WI38 (cell line): ENCODE measurements around the gene RIC3.

ENCODE experiments used
- H3K4me3 ChIP-seq: 2 replicates; pipeline ENCODE4 v1.5.1; 2011; ENCODE audit warnings: low read depth, mild to moderate bottlenecking, control low read depth, low read length
- CTCF ChIP-seq: IDR thresholded peaks from 2 replicates; pipeline ENCODE4 v1.5.1; 2012; ENCODE audit warnings: low read depth, mild to moderate bottlenecking, control low read depth, low read length

Gene RIC3

GRCh38 chr11:8080674-8081590 is 87.9 kb downstream of the RIC3 start, which contains the start of gene TUB:
Gene TUB, plus strand, starts transcription at chr11:8081211. Its CDS starts 300 bp downstream, at chr11:8081511.
- TF ChIP-seq CTCF = no peak
- H3K4me3 ChIP-seq = peak within 1 kb of the TSS; percentile 61

GRCh38 chr11:8080069-8080670 is 88.7 kb downstream of the RIC3 start:
- no peak for TF ChIP-seq CTCF
- H3K4me3 ChIP-seq = peak overlapping the region; percentile 55

GRCh38 chr11:8079111-8079675 is 89.6 kb downstream of the RIC3 start:
- no peak overlapping the region for H3K4me3 ChIP-seq
- TF ChIP-seq CTCF = no peak

- H3K4me3 ChIP-seq = no peak overlapping the region
- no peak for TF ChIP-seq CTCF
Observed at GRCh38 chr11:8075119-8075726, 93.6 kb downstream of the RIC3 start.

- TF ChIP-seq CTCF = no peak
- H3K4me3 ChIP-seq = no peak overlapping the region
Observed at GRCh38 chr11:8071616-8072581, 96.9 kb downstream of the RIC3 start.

- no peak overlapping the region for H3K4me3 ChIP-seq
- peak; percentile 24; the same call in 1 of the 2 replicates for TF ChIP-seq CTCF
Observed at GRCh38 chr11:8070417-8071115, 98.3 kb downstream of the RIC3 start.
